OCI-LY1 (cell line): ENCODE measurements around the gene SYT15.

Experiments
- H2AFZ ChIP-seq: fragments of 200-600 bp; sonication (generic), shearing (Covaris generic); 2 replicates; pipeline ENCODE4 v1.6.0; 2014; ENCODE audit warnings: antibody characterized with exemption, mild to moderate bottlenecking, low read length
- H3F3A ChIP-seq: fragments of 200-600 bp; sonication (generic), shearing (Covaris generic); 2 replicates; pipeline ENCODE4 v1.6.0; 2014; ENCODE audit warnings: mild to moderate bottlenecking, antibody characterized with exemption, low read length, moderate library complexity; ENCODE audit not compliant: insufficient read depth
- H3K27ac ChIP-seq: fragments of 200-600 bp; sonication (generic); 2 replicates; pipeline ENCODE4 v1.5.1; 2014; ENCODE audit warnings: low read length, mixed run types, mild to moderate bottlenecking, low read depth; ENCODE audit not compliant: poor library complexity, severe bottlenecking
- H3K27me3 ChIP-seq: fragments of 200-600 bp; sonication (generic); 2 replicates; pipeline ENCODE4 v1.6.0; 2014; ENCODE audit warnings: antibody characterized with exemption, mild to moderate bottlenecking, low read length, moderate library complexity; ENCODE audit not compliant: insufficient read depth
- H3K36me3 ChIP-seq: fragments of 200-600 bp; sonication (generic); 2 replicates; pipeline ENCODE4 v1.6.1; 2014; ENCODE audit warnings: mild to moderate bottlenecking, antibody characterized with exemption, low read length, moderate library complexity, mixed read lengths; ENCODE audit not compliant: insufficient read depth
- H3K4me1 ChIP-seq: fragments of 200-600 bp; sonication (generic); 2 replicates; pipeline ENCODE4 v1.5.1; 2014; ENCODE audit warnings: mild to moderate bottlenecking, low read length, moderate library complexity; ENCODE audit not compliant: insufficient read depth, severe bottlenecking
- H3K4me2 ChIP-seq: fragments of 200-600 bp; sonication (generic), shearing (Covaris generic); 2 replicates; pipeline ENCODE4 v1.6.1; 2014; ENCODE audit warnings: low read length
- H3K4me3 ChIP-seq: fragments of 200-600 bp; sonication (generic); 2 replicates; pipeline ENCODE4 v1.5.1; 2014; ENCODE audit warnings: low read length, low read depth, mild to moderate bottlenecking, mixed read lengths; ENCODE audit not compliant: poor library complexity, severe bottlenecking
- H3K79me2 ChIP-seq: fragments of 200-600 bp; shearing (Covaris generic); 2 replicates; pipeline ENCODE4 v1.6.1; 2016; ENCODE audit warnings: mixed run types, low read length, mixed read lengths; ENCODE audit not compliant: insufficient read depth
- H3K9ac ChIP-seq: fragments of 200-600 bp; sonication (generic), shearing (Covaris generic); 2 replicates; pipeline ENCODE4 v1.6.1; 2014; ENCODE audit warnings: mild to moderate bottlenecking, low read length, mixed read lengths
- H3K9me2 ChIP-seq: fragments of 200-600 bp; sonication (generic), shearing (Covaris generic); 2 replicates; pipeline ENCODE4 v1.6.1; 2014; ENCODE audit warnings: low read depth, mild to moderate bottlenecking, low read length, mixed read lengths
- H3K9me3 ChIP-seq: fragments of 200-600 bp; shearing (Covaris generic); 2 replicates; pipeline ENCODE4 v1.6.1; 2014; ENCODE audit warnings: low read length, mixed read lengths
- H4K20me1 ChIP-seq: fragments of 200-600 bp; sonication (generic), shearing (Covaris generic); 2 replicates; pipeline ENCODE4 v1.6.0; 2016; ENCODE audit warnings: mild to moderate bottlenecking, low read length; ENCODE audit not compliant: insufficient read depth
- EZH2 ChIP-seq: fragments of 200-600 bp; sonication (generic), shearing (Covaris generic); IDR thresholded peaks from 2 replicates; pipeline ENCODE4 v1.8.0; 2017; ENCODE audit warnings: borderline replicate concordance, mixed run types, mild to moderate bottlenecking, antibody characterized with exemption, low read length, moderate library complexity, mixed read lengths
- TF ChIP-seq, protein P1 (sequence below): fragments of 200-600 bp; sonication (generic), shearing (Covaris generic); IDR thresholded peaks from 2 replicates; pipeline ENCODE4 v1.5.1; 2017; ENCODE audit warnings: mild to moderate bottlenecking, antibody characterized with exemption, low read length, moderate library complexity, mixed read lengths

SYT15 gene

GRCh38 chr10:46541735-46542566 is 37.0 kb upstream of the SYT15 start:
- Histone ChIP-seq H3K9me3 (no peaks in the 10 kb centered on the region), H3K27ac (no peak overlapping the region), H3K4me1 (no peaks in the 10 kb centered on the region), H3F3A (no peaks in the 10 kb centered on the region), H3K79me2 (no peaks in the 10 kb centered on the region), H3K27me3 (peaks cover 5% of the 10 kb centered on the region; the same call in 1 of the 2 replicates), H3K9ac (no peak overlapping the region), H2AFZ (no peak overlapping the region), H3K4me3 (no peak overlapping the region), H4K20me1 (no peaks in the 10 kb centered on the region), H3K9me2 (no peaks in the 10 kb centered on the region), H3K36me3 (no peaks in the 10 kb centered on the region), H3K4me2 (no peak overlapping the region)
- TF ChIP-seq, protein P1, sequence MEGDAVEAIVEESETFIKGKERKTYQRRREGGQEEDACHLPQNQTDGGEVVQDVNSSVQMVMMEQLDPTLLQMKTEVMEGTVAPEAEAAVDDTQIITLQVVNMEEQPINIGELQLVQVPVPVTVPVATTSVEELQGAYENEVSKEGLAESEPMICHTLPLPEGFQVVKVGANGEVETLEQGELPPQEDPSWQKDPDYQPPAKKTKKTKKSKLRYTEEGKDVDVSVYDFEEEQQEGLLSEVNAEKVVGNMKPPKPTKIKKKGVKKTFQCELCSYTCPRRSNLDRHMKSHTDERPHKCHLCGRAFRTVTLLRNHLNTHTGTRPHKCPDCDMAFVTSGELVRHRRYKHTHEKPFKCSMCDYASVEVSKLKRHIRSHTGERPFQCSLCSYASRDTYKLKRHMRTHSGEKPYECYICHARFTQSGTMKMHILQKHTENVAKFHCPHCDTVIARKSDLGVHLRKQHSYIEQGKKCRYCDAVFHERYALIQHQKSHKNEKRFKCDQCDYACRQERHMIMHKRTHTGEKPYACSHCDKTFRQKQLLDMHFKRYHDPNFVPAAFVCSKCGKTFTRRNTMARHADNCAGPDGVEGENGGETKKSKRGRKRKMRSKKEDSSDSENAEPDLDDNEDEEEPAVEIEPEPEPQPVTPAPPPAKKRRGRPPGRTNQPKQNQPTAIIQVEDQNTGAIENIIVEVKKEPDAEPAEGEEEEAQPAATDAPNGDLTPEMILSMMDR = no peak
- no peak for TF ChIP-seq EZH2

- no peak overlapping the region for H3K9ac ChIP-seq
These were observed 36.1 kb upstream of the SYT15 start for GRCh38 chr10:46542567-46543465.

More at GRCh38 chr10:46542567-46543465, 36.1 kb upstream of the SYT15 start:
- H3K79me2 ChIP-seq = no peaks in the 10 kb centered on the region
- H2AFZ ChIP-seq = no peak overlapping the region
- no peaks in the 10 kb centered on the region for H3F3A ChIP-seq
- peaks cover 4% of the 10 kb centered on the region; the same call in 1 of the 2 replicates for H3K27me3 ChIP-seq
- no peaks in the 10 kb centered on the region for H3K9me2 ChIP-seq
- H3K9me3 ChIP-seq = no peaks in the 10 kb centered on the region
- H3K27ac ChIP-seq = no peak overlapping the region
- no peaks in the 10 kb centered on the region for H3K36me3 ChIP-seq
- no peaks in the 10 kb centered on the region for H3K4me1 ChIP-seq
- H3K4me3 ChIP-seq = no peak overlapping the region
- no peak overlapping the region for H3K4me2 ChIP-seq
- no peaks in the 10 kb centered on the region for H4K20me1 ChIP-seq
- TF ChIP-seq, protein P1 = no peak
- no peak for TF ChIP-seq EZH2
